ENCODE data around the gene TSPAN4.

DNA sequence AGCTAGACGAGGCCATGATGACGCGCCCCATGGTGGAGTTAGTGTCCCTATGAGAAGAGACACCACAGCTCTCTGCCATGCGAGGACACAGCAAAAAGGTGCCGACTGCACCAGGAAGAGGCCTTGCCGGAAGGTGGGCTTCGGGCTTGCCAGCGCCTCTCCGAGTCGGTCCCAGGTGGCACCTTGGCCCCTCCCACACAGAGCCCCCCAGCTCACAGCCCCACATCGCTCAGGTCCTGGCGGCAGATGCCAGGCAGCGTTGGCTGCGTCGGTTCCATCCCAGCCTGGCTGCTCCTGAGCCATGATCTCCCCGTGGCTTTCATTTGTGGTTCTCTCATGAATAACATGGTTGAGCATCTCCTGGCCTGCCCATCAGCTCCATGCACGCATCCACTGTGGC lies 43.9 kb downstream of the TSPAN4 start:
- TF ChIP-seq, protein P1, sequence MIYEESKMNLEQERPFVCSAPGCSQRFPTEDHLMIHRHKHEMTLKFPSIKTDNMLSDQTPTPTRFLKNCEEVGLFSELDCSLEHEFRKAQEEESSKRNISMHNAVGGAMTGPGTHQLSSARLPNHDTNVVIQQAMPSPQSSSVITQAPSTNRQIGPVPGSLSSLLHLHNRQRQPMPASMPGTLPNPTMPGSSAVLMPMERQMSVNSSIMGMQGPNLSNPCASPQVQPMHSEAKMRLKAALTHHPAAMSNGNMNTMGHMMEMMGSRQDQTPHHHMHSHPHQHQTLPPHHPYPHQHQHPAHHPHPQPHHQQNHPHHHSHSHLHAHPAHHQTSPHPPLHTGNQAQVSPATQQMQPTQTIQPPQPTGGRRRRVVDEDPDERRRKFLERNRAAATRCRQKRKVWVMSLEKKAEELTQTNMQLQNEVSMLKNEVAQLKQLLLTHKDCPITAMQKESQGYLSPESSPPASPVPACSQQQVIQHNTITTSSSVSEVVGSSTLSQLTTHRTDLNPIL (CRISPR knock-in tag; IDR thresholded peaks at IDR 0.05; ENCODE audit: low read depth): no peak
- TF ChIP-seq ZNF565 (CRISPR knock-in tag; conservative IDR thresholded peaks at IDR 0.05; ENCODE audit: low read depth) (no peak), ZNF70 (CRISPR knock-in tag; IDR thresholded peaks at IDR 0.05) (no peak), ARNTL (CRISPR knock-in tag; IDR thresholded peaks at IDR 0.05; ENCODE audit: borderline replicate concordance, low read depth) (no peak), GLIS3 (CRISPR knock-in tag; IDR thresholded peaks at IDR 0.05) (no peak)
